GM12891 (cell line): ENCODE data around the gene ADGRV1.

ENCODE experiments used
- DNase-seq: peaks from one replicate; pipeline ENCODE4 v3.0.0; 2011; ENCODE audit warnings: low spot score; ENCODE audit not compliant: insufficient read length
- FAIRE-seq: peaks from 2 replicates; lab custom pipeline; 2011; peaks lifted over from hg19 to GRCh38; lab: Jason Lieb, UNC
- PAX5 ChIP-seq: IDR thresholded peaks from 2 replicates; pipeline ENCODE4 v1.6.1; 2011; ENCODE audit warnings: low read length, moderate library complexity, mild to moderate bottlenecking; ENCODE audit not compliant: insufficient read depth, severe bottlenecking
- POLR2A ChIP-seq: IDR thresholded peaks from 2 replicates; pipeline ENCODE4 v1.6.1; 2011; ENCODE audit warnings: low read depth, low read length, control low read depth
- POLR2AphosphoS5 ChIP-seq: IDR thresholded peaks from 2 replicates; pipeline ENCODE4 v1.6.1; 2011; ENCODE audit warnings: low read depth, low read length, control low read depth
- POU2F2 ChIP-seq: IDR thresholded peaks from 2 replicates; pipeline ENCODE4 v1.6.1; 2011; ENCODE audit warnings: low read depth, mild to moderate bottlenecking, control low read depth, low read length, moderate library complexity
- SPI1 ChIP-seq: IDR thresholded peaks from 2 replicates; pipeline ENCODE4 v1.6.1; 2011; ENCODE audit warnings: low read depth, low read length, control low read depth
- TAF1 ChIP-seq: IDR thresholded peaks from 2 replicates; pipeline ENCODE4 v1.6.1; 2011; ENCODE audit warnings: low read depth, low read length, control low read depth

Gene ADGRV1

DNA sequence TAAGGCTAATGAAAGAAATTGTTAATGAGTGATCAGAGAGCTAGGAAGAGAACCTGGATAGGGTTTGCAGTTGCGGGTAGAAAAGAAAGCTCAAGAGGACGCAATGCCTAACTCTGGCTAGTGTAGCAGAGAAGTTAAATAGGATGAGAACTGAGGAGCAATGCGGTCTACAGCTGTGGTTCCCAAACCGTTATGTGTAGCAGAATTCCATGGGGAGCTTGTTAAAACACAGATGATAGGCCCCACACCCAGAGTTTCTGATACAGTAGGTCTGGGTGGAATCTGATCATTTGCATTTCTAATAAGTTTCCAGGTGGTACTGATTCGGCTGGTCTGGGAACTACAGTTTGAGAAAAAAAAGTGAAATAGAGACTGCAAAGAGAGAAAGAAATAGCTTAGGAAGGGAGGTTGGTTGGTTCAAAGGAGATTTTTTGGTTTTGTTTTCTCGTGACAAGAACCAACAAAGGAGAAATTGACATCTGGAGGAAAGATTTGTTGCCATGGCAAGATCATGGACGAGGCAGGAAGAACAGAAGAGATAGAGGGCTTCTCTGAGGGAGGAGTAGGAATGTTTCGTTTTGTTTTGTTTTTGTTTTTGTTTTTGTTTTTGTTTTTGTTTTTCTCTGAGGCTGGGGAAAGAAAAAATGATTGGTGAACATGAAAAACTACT is 548.4 kb downstream of the ADGRV1 start:
- TF ChIP-seq TAF1 (no peak), POU2F2 (no peak), POLR2AphosphoS5 (no peak), SPI1 (no peak), PAX5 (no peak), POLR2A (no peak)
- DNase-seq = no peak
- FAIRE-seq = no peak

- FAIRE-seq (no peak), DNase-seq (no peak)
- TF ChIP-seq POLR2AphosphoS5 (no peak), PAX5 (no peak), SPI1 (no peak), POU2F2 (no peak), TAF1 (no peak), POLR2A (no peak)
Observed at GRCh38 chr5:91109634-91110033, 551.0 kb downstream of the ADGRV1 start.

GRCh38 chr5:91110686-91111085 is 552.1 kb downstream of the ADGRV1 start:
- TF ChIP-seq PAX5 (no peak), POU2F2 (no peak), TAF1 (no peak), POLR2AphosphoS5 (no peak), POLR2A (no peak), SPI1 (no peak)
- DNase-seq (no peak), FAIRE-seq (no peak)

DNA sequence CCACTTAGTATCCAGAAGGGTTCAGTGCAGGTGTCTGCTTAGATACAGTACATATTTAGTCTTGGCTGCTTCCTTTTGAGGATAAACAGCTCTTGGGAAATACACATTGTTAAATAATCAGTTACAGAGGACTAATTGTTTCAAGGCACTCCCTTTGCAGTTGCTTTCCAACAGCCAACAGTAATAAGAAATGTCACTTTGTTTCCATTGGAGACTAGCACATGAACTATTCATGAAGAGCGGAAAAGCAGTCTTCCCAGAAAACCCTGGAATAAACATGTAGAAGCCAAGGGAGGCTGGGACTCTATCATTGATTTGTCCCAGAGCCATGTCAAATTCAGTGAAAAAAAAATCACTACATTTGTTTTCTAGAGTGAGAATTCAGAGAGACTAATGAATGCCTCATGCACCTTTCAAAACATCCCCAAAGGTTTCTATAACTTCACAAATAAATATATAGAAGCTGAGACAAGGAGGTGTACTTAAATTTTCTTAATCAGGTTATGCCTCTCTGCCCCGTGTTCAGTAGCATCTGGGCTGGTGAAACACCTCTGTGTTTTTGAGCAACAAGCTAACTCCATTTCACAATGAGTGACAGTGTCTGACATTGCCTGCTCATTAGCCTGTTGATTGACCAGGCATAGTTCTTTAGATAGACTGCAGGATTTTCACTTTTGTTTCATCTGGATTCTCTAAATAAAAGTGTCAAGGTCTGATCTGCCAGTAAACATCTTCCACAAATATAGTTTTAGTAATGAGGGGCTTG is 553.1 kb downstream of the ADGRV1 start:
- TF ChIP-seq TAF1 (no peak), PAX5 (no peak), POU2F2 (no peak), SPI1 (no peak), POLR2A (no peak), POLR2AphosphoS5 (no peak)
- DNase-seq = no peak
- no peak for FAIRE-seq

GRCh38 chr5:91114658-91115057 is 556.1 kb downstream of the ADGRV1 start:
- TF ChIP-seq POLR2A = no peak
- FAIRE-seq (no peak), DNase-seq (no peak)

- TF ChIP-seq SPI1 (no peak), POLR2AphosphoS5 (no peak), POLR2A (no peak), TAF1 (no peak), PAX5 (no peak), POU2F2 (no peak)
- FAIRE-seq (no peak), DNase-seq (no peak)
Observed at GRCh38 chr5:91118354-91118753, 559.8 kb downstream of the ADGRV1 start.

- FAIRE-seq (no peak), DNase-seq (no peak)
- no peak for TF ChIP-seq TAF1
- TF ChIP-seq POU2F2 = no peak
- TF ChIP-seq PAX5 = no peak
- TF ChIP-seq SPI1 = no peak
- TF ChIP-seq POLR2A = no peak
- TF ChIP-seq POLR2AphosphoS5 = no peak
Observed at GRCh38 chr5:91118796-91119195, 560.2 kb downstream of the ADGRV1 start.

DNA sequence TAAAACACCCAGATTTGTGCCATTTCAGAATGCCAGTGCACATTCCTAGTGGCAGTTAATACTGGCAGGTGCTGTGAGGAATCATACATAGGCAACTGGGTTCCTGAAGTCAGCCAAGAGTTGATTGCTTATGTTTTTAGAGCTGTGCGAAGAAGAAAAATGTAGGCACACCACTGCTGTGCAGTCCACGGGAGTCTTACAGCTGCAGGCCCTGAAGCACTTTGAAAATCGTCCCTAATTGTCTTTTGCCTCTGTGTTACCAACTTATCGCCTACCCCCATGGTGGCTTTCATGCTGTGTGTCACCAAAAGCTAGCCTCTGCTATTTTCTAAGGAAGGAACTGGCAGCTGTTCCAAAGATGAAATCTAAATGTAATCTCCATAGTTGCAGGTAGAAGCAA is 560.6 kb downstream of the ADGRV1 start:
- TF ChIP-seq TAF1 (no peak), POU2F2 (no peak), SPI1 (no peak), POLR2AphosphoS5 (no peak), POLR2A (no peak), PAX5 (no peak)
- FAIRE-seq (no peak), DNase-seq (no peak)

DNA sequence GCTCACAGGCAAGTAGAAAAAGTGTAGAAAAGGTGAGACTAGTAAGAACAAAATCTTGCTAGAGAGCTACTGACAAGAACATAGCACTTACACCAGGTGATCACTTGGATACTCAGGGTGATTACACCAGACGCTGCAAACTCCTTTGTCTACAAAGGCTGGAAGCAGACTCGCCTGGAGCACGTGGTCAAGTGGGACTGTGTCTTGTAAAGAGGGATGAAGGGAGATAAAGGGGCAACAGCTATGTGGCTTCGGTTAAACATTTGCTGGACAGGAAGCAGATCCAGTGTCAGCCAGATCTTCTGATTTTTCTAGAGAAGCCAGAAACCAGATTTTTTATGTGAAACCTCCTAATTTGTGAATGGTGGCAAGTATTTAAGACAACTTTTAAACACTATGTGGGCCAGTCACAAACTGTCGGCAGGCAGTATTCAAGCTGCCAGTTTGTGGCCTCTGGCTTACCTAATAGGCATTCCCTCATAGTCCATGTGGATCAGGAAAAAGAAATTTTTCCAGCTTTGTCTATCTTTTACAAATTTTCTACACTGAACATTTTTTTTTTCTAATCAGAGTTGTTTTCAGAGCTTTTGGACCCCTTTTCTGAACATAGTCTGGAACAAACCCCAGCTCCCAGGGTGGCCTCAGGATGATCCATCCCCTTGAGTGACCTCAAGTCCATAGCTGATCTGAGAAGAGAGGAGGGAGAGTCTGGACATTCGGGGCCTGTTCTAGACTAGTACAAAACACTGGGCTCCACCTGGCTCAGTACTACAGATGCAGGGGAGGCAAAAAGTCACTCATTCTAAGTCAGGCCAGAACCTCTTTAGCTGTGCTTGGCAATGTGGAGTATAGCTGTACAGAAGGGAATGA is 561.6 kb downstream of the ADGRV1 start:
- DNase-seq (no peak), FAIRE-seq (no peak)
- TF ChIP-seq PAX5 (no peak), POU2F2 (no peak), POLR2A (no peak), TAF1 (no peak), SPI1 (no peak), POLR2AphosphoS5 (no peak)
